ENCODE results near the gene GNG12. TPM values are rescaled to one million over a fixed set of nuclear protein-coding genes. Genes with fewer than 3 reads are reported as not detected.
"Not testable (repeated sequence)": the region's sequence is repeated elsewhere in the genome, so short reads cannot be mapped to it uniquely, and the experiment has no call there.

GNG12 gene
- total and polyA plus RNA-seq, 4 donors, result 84.9 to 175 (median 110) TPM

DNA sequence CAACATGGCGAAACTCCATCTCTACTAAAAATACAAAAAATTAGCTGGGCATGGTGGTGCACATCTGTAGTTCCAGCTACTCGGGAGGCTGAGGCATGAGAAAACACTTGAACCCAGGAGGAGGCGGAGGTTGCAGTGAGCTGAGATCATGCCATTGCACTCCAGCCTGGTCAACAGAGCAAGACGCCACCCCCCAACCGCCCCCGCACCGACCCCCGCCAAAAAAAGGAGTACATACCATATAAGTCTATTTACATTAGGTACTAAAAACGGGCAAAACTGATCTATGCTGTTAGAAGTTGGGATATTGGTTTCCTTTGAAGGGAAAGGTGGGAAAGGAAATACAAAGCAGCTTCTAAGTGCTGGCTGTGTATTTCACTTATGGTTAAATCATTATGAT, 103.0 kb downstream of the GNG12 start:
- ATAC-seq (ENCODE audit: low FRiP score); H3K4me1 ChIP-seq (ENCODE audit: control insufficient read depth in 1 of 2, insufficient read depth in 2 of 2, low read length in 2 of 2); H3K27ac ChIP-seq (ENCODE audit: low read depth in 1 of 2, low read length in 2 of 2); H3K27me3 ChIP-seq (ENCODE audit: control insufficient read depth in 1 of 2, insufficient read depth in 2 of 2, low read length in 1 of 2); intact Hi-C loops (cut with DNase I); H3K9me3 ChIP-seq (ENCODE audit: control insufficient read depth, low read length); H3K4me3 ChIP-seq (ENCODE audit: low read length in 2 of 2); H3K36me3 ChIP-seq (ENCODE audit: control insufficient read depth in 1 of 2, insufficient read depth in 2 of 2, low read length in 1 of 2); DNase-seq: not testable (repeated sequence)
- WGBS, 2 donors, result 78 to 79% methylated on average over 9 of the region's 9 CpGs

DNA sequence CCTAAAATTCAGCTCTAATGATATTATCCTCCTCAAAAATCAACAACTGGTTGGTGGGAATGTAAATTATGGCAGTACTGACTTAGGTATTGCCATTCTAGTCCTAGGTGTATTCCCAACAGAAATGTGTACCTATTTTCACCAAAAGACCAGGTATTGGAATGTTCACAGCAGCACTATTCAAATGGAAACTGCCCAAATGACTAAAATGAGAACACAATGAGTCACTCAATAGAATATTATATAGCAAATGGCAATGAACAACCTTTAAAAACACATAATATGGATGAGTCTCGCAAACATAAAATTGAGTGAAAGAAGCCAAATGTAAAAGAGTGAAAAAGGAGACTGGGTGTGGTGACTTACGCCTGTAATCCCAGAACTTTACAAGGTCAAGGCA, 103.4 kb downstream of the GNG12 start:
- intact Hi-C loops (cut with DNase I), result no loop called here
- no peaks in the 10 kb centered on the region for H3K36me3 ChIP-seq (ENCODE audit: control insufficient read depth in 1 of 2, insufficient read depth in 2 of 2, low read length in 1 of 2)
- H3K9me3 ChIP-seq (ENCODE audit: control insufficient read depth, low read length), result no peaks in the 10 kb centered on the region
- no peaks in the 10 kb centered on the region for H3K27me3 ChIP-seq (ENCODE audit: control insufficient read depth in 1 of 2, insufficient read depth in 2 of 2, low read length in 1 of 2)
- ATAC-seq (ENCODE audit: low FRiP score) (no peak), DNase-seq (no peak)
- H3K4me3 ChIP-seq (ENCODE audit: low read length in 2 of 2), result no peak overlapping the region
- WGBS, 2 donors, result 98 to 99% methylated on average over 2 of the region's 2 CpGs
- H3K27ac ChIP-seq (ENCODE audit: low read depth in 1 of 2, low read length in 2 of 2), result no peak overlapping the region
- peaks cover 3 to 9% of the 10 kb centered on the region in 2 donors for H3K4me1 ChIP-seq (ENCODE audit: control insufficient read depth in 1 of 2, insufficient read depth in 2 of 2, low read length in 2 of 2)

DNA sequence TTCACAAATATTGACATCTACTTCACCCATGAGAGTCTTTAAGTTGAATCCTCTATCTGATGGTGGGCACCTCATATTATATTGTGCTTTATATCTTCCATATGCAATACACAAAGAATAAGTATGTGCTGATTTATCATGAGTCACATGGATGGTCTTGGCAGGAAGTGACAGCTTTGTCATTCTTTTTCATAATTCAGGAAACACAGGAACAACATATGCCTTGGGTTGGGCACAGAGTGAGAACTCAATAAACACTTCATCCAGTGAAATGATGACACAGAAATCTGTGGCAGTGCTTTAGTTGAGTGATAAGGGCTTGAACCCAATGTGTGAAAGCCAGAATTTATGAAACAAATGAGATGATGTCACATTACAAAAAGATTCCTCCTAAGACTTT, 107.0 kb downstream of the GNG12 start:
- Histone ChIP-seq H3K36me3 (ENCODE audit: control insufficient read depth in 1 of 2, insufficient read depth in 2 of 2, low read length in 1 of 2) (no peaks in the 10 kb centered on the region), H3K27ac (ENCODE audit: low read depth in 1 of 2, low read length in 2 of 2) (no peak overlapping the region), H3K9me3 (ENCODE audit: control insufficient read depth, low read length) (no peaks in the 10 kb centered on the region), H3K4me1 (ENCODE audit: control insufficient read depth in 1 of 2, insufficient read depth in 2 of 2, low read length in 2 of 2) (peaks cover 0 to 21% of the 10 kb centered on the region in 2 donors), H3K4me3 (ENCODE audit: low read length in 2 of 2) (no peak overlapping the region), H3K27me3 (ENCODE audit: control insufficient read depth in 1 of 2, insufficient read depth in 2 of 2, low read length in 1 of 2) (no peaks in the 10 kb centered on the region)
- DNase-seq, result no peak
- intact Hi-C loops (cut with DNase I), result no loop called here
- ATAC-seq (ENCODE audit: low FRiP score), result no peak

DNA sequence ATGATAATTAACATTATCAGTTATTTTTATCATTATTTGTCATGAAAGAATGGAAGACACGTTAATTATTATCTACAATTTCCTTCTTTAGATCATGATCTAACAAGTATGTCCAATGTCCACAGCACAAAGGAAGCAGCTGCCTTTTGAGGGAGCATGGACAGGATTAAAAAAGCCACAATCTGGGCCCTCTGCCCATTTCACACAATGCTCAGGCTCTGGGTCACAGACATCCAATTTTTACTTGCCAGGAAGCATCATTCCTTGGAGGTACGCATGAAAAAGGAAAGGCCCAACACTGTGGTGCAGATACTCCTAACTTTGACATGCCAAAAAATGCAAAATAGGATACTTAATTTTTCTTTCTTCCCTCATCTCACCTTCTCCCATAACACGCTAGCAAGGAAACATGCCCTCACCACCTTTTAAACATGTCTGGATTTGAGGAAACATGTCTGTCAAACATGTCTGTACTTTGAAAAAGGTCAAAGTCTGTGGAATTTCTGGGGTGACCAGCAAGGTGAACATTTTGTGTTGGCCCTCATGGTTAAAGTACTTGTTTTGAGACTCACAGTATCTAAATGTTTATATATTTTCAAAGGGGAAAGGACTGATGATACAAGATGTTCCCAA, 108.2 kb downstream of the GNG12 start:
- H3K27me3 ChIP-seq (ENCODE audit: control insufficient read depth in 1 of 2, insufficient read depth in 2 of 2, low read length in 1 of 2), result no peaks in the 10 kb centered on the region
- H3K4me3 ChIP-seq (ENCODE audit: low read length in 2 of 2), result no peak overlapping the region
- 25 to 30% methylated on average over 3 of the region's 3 CpGs for WGBS, 2 donors
- H3K27ac ChIP-seq (ENCODE audit: low read depth in 1 of 2, low read length in 2 of 2), result peak overlapping the region in 1 of 2 donors; percentile 57
- H3K4me1 ChIP-seq (ENCODE audit: control insufficient read depth in 1 of 2, insufficient read depth in 2 of 2, low read length in 2 of 2), result peaks cover 0 to 21% of the 10 kb centered on the region in 2 donors
- intact Hi-C loops (cut with DNase I), result no loop called here
- no peaks in the 10 kb centered on the region for H3K9me3 ChIP-seq (ENCODE audit: control insufficient read depth, low read length)
- H3K36me3 ChIP-seq (ENCODE audit: control insufficient read depth in 1 of 2, insufficient read depth in 2 of 2, low read length in 1 of 2), result no peaks in the 10 kb centered on the region
- ATAC-seq (ENCODE audit: low FRiP score) (no peak), DNase-seq (peak in 1 of 2 donors; percentile 59)

DNA sequence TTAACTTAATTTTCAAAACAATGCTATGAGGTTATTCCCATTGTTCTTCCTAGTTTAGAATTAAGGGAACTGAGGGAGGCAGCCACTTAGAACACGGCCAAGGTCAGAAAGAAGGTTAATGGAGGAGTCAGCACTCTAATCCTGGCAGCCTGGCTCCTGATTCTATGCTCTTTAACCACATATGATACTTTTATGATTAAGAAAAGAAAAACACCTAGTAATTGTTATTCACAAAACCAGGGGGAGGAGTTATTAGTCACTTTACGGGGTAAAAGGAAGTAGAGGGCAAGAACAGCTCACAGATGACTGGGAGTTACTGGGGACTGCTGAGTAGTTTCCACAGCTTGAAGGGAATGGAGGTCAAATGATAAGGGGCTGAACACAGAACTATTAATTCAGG, 109.6 kb downstream of the GNG12 start:
- Histone ChIP-seq H3K4me3 (ENCODE audit: low read length in 2 of 2) (no peak overlapping the region), H3K27me3 (ENCODE audit: control insufficient read depth in 1 of 2, insufficient read depth in 2 of 2, low read length in 1 of 2) (no peaks in the 10 kb centered on the region), H3K36me3 (ENCODE audit: control insufficient read depth in 1 of 2, insufficient read depth in 2 of 2, low read length in 1 of 2) (no peaks in the 10 kb centered on the region), H3K27ac (ENCODE audit: low read depth in 1 of 2, low read length in 2 of 2) (no peak overlapping the region), H3K4me1 (ENCODE audit: control insufficient read depth in 1 of 2, insufficient read depth in 2 of 2, low read length in 2 of 2) (peaks cover 0 to 21% of the 10 kb centered on the region in 2 donors), H3K9me3 (ENCODE audit: control insufficient read depth, low read length) (no peaks in the 10 kb centered on the region)
- intact Hi-C loops (cut with DNase I), result no loop called here
- ATAC-seq (ENCODE audit: low FRiP score) (peak; percentile 49), DNase-seq (no peak)
- 37 to 40% methylated on average over 2 of the region's 2 CpGs for WGBS, 2 donors

DNA sequence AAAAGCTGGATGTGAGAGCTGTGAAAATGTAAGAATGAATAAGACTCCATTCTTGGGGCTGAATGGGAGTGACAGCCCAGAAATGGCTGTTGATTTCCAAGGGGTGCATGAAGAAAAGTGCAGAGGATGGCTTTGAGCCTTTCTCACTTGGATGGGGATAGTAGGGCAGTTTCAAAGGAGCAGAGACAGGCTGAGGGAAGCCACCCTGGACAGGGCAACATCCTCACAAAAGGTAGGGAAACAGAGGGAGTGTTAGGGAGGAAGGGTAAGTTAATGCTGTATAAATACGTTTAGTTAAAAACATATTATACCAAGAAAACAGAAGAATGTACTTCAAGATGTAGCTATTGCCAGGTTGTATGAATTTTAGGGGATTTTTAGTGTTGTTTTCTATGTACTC, 110.1 kb downstream of the GNG12 start:
- intact Hi-C loops (cut with DNase I), result no loop called here

DNA sequence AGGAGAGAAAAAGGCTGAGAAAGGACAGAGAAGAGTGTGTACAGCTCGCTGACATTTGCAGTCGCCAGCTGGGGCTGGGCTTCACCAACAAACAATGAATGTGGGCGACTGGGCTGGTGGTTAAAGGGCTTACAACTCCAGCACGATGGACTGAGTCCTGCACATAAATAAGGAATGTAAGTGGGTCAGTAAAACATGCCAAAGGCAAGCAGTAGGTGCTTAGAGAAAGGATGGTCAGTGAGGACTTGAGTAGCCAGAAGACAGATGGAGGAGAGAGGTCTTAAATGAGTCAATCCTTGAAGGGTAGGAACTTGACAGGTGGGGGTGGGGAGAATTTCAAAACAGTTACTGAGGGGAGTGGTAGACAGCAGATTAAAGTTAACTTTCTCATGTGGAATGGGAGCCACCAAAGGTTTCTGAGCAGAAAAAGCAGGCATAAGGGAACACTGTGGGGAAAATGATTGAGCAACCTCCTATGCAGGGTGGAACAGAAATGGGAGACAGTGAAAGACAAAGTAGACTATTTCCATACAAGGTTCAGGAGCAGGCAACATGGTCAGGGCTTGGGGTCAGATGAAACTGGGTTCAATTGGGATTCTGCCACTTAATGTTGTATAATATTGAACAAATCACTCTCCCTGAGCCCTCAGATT, 110.8 kb downstream of the GNG12 start:
- WGBS, 2 donors, result 47 to 48% methylated on average over 4 of the region's 4 CpGs
- H3K4me1 ChIP-seq (ENCODE audit: control insufficient read depth in 1 of 2, insufficient read depth in 2 of 2, low read length in 2 of 2), result peaks cover 0 to 21% of the 10 kb centered on the region in 2 donors
- no peak for DNase-seq
- no peak for ATAC-seq (ENCODE audit: low FRiP score)
- H3K27ac ChIP-seq (ENCODE audit: low read depth in 1 of 2, low read length in 2 of 2), result peak overlapping the region in 1 of 2 donors; percentile 89
- H3K4me3 ChIP-seq (ENCODE audit: low read length in 2 of 2), result no peak overlapping the region
- no peaks in the 10 kb centered on the region for H3K9me3 ChIP-seq (ENCODE audit: control insufficient read depth, low read length)
- intact Hi-C loops (cut with DNase I), result no loop called here
- no peaks in the 10 kb centered on the region for H3K36me3 ChIP-seq (ENCODE audit: control insufficient read depth in 1 of 2, insufficient read depth in 2 of 2, low read length in 1 of 2)
- H3K27me3 ChIP-seq (ENCODE audit: control insufficient read depth in 1 of 2, insufficient read depth in 2 of 2, low read length in 1 of 2), result no peaks in the 10 kb centered on the region

More for the DNA sequence above, 110.1 kb downstream of the GNG12 start:
- 71 to 78% methylated on average over 1 of the region's 1 CpG for WGBS, 2 donors
- Histone ChIP-seq H3K4me3 (ENCODE audit: low read length in 2 of 2) (no peak overlapping the region), H3K36me3 (ENCODE audit: control insufficient read depth in 1 of 2, insufficient read depth in 2 of 2, low read length in 1 of 2) (no peaks in the 10 kb centered on the region), H3K27me3 (ENCODE audit: control insufficient read depth in 1 of 2, insufficient read depth in 2 of 2, low read length in 1 of 2) (no peaks in the 10 kb centered on the region), H3K4me1 (ENCODE audit: control insufficient read depth in 1 of 2, insufficient read depth in 2 of 2, low read length in 2 of 2) (peaks cover 0 to 21% of the 10 kb centered on the region in 2 donors), H3K9me3 (ENCODE audit: control insufficient read depth, low read length) (no peaks in the 10 kb centered on the region), H3K27ac (ENCODE audit: low read depth in 1 of 2, low read length in 2 of 2) (peak overlapping the region in 1 of 2 donors; percentile 48)
- ATAC-seq (ENCODE audit: low FRiP score) (no peak), DNase-seq (no peak)

GRCh38 chr1:67721650-67722291, 111.5 kb downstream of the GNG12 start:
- intact Hi-C loops (cut with DNase I), result no loop called here
- peaks cover 0 to 21% of the 10 kb centered on the region in 2 donors for H3K4me1 ChIP-seq (ENCODE audit: control insufficient read depth in 1 of 2, insufficient read depth in 2 of 2, low read length in 2 of 2)
- WGBS, 2 donors, result 27 to 31% methylated on average over 2 of the region's 2 CpGs
- H3K36me3 ChIP-seq (ENCODE audit: control insufficient read depth in 1 of 2, insufficient read depth in 2 of 2, low read length in 1 of 2), result no peaks in the 10 kb centered on the region
- no peaks in the 10 kb centered on the region for H3K27me3 ChIP-seq (ENCODE audit: control insufficient read depth in 1 of 2, insufficient read depth in 2 of 2, low read length in 1 of 2)
- ATAC-seq (ENCODE audit: low FRiP score) (no peak), DNase-seq (no peak)
- H3K9me3 ChIP-seq (ENCODE audit: control insufficient read depth, low read length), result no peaks in the 10 kb centered on the region
- H3K27ac ChIP-seq (ENCODE audit: low read depth in 1 of 2, low read length in 2 of 2), result peak overlapping the region; percentile 15 to 89
- no peak overlapping the region for H3K4me3 ChIP-seq (ENCODE audit: low read length in 2 of 2)

- Histone ChIP-seq H3K4me3 (ENCODE audit: low read length in 2 of 2) (no peak overlapping the region), H3K36me3 (ENCODE audit: control insufficient read depth in 1 of 2, insufficient read depth in 2 of 2, low read length in 1 of 2) (no peaks in the 10 kb centered on the region), H3K4me1 (ENCODE audit: control insufficient read depth in 1 of 2, insufficient read depth in 2 of 2, low read length in 2 of 2) (peaks cover 0 to 18% of the 10 kb centered on the region in 2 donors), H3K27me3 (ENCODE audit: control insufficient read depth in 1 of 2, insufficient read depth in 2 of 2, low read length in 1 of 2) (no peaks in the 10 kb centered on the region), H3K27ac (ENCODE audit: low read depth in 1 of 2, low read length in 2 of 2) (peak overlapping the region in 1 of 2 donors; percentile 57), H3K9me3 (ENCODE audit: control insufficient read depth, low read length) (no peaks in the 10 kb centered on the region)
- DNase-seq, result no peak
- no peak for ATAC-seq (ENCODE audit: low FRiP score)
- WGBS, 2 donors, result 83 to 85% methylated on average over 4 of the region's 4 CpGs
- intact Hi-C loops (cut with DNase I), result no loop called here
Measured at GRCh38 chr1:67721112-67721511, 112.2 kb downstream of the GNG12 start.
